22Rv1 (cell line): ENCODE data around the gene HNRNPL.

Experiments
- H3K27ac ChIP-seq: fragments of 450-650 bp; 2 replicates; pipeline ENCODE4 v1.5.1; 2017
- CTCF ChIP-seq: fragments of 450-650 bp; IDR thresholded peaks from 2 replicates; pipeline ENCODE4 v1.5.1; 2017; ENCODE audit warnings: mild to moderate bottlenecking
- ZFX ChIP-seq: fragments of 450-650 bp; IDR thresholded peaks from 2 replicates; pipeline ENCODE4 v1.6.1; 2017; ENCODE audit warnings: antibody characterized with exemption, borderline replicate concordance

Gene HNRNPL

GRCh38 chr19:38848299-38849146, 1.3 kb downstream of the HNRNPL start:
- TF ChIP-seq ZFX, result no peak
- no peak for TF ChIP-seq CTCF
- H3K27ac ChIP-seq, result peak overlapping the region; percentile 100

GRCh38 chr19:38846097-38846496, 3.7 kb downstream of the HNRNPL start:
- TF ChIP-seq CTCF, result no peak
- no peak for TF ChIP-seq ZFX
- H3K27ac ChIP-seq, result peak overlapping the region; percentile 100

- TF ChIP-seq ZFX, result no peak
- no peak for TF ChIP-seq CTCF
- peak overlapping the region; percentile 100 for H3K27ac ChIP-seq
Measured at GRCh38 chr19:38845374-38846024, 4.3 kb downstream of the HNRNPL start.

GRCh38 chr19:38844093-38844686, 5.6 kb downstream of the HNRNPL start:
- TF ChIP-seq ZFX (no peak), CTCF (no peak)
- H3K27ac ChIP-seq, result peak overlapping the region; percentile 100

GRCh38 chr19:38843175-38843758, 6.5 kb downstream of the HNRNPL start:
- TF ChIP-seq CTCF (no peak), ZFX (no peak)
- peak overlapping the region; percentile 100 for H3K27ac ChIP-seq

- TF ChIP-seq CTCF (no peak), ZFX (no peak)
- peak overlapping the region; percentile 100 for H3K27ac ChIP-seq
Measured at GRCh38 chr19:38842439-38843174, 7.2 kb downstream of the HNRNPL start.
